ENCODE data around the gene GNG8.
A peak's percentile ranks its signal among the peaks of the same experiment; 100 is the strongest.
"Not testable (repeated sequence)": the region's sequence is repeated elsewhere in the genome, so short reads cannot be mapped to it uniquely, and the experiment has no call there.

The GNG8 gene

DNA sequence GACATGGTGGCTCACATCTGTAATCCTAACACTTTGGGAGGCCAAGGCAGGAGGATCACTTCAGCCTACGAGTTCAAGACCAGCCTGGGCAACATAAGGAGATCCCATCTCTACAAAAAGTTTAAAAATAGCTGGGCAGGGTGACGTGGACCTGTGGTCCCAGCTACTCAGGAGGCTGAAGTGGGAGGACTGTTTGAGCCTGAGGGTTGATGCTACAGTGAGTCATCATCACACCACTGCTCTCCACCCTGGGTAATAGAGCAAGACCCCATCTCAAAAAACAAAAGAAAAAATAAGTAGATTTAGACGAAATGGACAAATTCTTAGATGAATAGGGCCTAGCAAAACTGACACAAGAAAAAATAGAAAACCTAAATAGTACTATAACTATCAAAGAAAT lies 10.4 kb upstream of the GNG8 start:
- DNase-seq (ENCODE audit: low read depth): no peak

DNA sequence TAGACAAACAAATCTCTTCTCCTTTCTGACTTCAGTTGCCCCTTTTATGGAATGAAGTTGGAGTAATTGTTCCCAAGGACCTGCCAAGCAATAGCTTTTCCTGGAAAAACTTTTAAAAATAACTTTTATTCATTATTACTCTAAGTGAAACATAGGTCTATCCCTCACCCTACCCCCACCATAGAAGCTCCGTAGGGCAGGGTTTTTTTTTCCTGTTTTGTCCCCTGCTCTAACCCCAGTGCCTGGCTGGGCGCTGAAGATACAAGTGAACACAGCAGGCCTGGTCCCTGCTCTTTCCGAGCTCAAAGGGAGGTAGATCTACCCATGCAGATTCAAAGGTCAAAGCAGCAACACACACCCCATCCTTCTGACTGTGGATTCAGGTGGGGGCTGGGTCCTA lies 8.7 kb upstream of the GNG8 start:
- no peak for DNase-seq (ENCODE audit: low read depth)

DNA sequence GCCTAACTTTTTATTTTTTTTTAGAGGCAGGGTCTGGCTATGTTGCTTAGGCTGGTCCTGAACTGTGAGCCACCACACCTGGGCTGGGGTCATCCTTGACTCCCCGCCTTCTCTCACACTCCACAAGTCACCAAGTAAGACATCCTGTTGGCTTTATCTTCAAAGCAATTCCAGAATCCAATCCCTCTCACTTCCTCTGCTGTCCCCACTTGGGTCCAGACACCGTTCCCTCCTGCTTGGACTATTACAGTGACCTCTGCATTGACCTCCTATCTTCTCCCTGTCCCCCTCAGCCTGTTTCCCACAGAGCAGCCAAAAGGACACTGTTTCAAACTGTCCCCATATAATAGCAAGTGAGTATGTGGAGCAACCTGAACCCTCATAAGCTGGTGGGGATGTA lies 4.7 kb upstream of the GNG8 start:
- DNase-seq (ENCODE audit: low read depth): no peak

DNA sequence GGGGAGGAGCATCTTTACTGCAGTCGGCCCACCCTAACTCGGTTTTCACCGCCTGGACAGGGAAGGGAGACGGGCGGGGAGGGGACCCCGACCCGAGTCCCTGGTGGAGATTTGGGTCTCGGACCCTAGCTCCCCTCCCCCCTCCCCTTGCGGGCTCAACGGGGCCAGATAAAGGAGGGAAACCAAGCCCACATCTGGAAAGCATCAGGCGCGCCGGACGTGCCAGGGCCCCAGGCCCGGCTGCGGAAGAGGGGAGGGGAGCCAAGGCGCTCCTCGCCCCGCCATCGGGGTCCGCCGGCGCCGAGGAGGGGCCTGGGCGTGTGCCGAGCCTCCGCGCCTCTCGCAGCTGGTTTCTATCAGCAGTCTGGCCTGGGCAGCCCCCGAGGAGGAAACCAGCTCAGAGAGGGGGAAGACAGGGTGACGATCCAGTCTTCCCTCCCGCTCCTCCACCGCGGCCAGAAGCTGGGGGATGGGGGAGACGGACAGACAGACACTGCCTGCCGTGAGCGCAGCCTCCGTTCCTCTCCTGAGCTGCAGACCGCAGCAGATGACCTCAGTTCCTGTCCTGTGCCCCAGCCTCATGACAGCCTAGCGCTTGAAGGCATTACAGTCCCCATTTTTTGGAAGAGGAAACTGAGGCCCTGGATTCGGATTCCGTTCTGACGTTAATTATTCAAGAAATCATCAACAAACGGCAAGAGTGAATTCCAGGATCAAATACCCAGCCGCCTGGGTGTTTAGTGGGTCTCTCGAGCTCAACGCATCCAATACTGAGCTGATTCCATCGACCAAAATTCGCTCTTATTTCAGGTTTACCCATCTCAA lies 3.6 kb upstream of the GNG8 start:
- DNase-seq (ENCODE audit: low read depth): peak; percentile 54

DNA sequence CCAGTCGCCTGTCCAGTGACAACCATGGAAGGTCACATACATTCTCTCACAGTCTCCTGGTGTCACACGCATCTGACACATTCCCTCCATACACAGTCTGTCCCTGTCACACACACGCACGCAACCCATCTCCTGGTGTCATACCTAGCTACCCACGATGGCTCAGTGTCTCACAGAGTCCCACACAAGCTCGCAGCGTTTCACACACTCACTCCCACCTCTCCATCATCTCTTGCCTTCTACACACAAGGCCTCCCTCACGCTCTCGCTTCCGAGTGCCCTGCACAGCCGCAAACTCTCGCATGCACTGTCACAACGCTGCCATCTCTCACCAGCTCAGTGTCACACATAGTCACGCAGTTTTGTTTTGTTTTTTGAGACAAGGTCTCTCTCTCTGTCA lies 1.2 kb upstream of the GNG8 start:
- no peak for DNase-seq (ENCODE audit: low read depth)

DNA sequence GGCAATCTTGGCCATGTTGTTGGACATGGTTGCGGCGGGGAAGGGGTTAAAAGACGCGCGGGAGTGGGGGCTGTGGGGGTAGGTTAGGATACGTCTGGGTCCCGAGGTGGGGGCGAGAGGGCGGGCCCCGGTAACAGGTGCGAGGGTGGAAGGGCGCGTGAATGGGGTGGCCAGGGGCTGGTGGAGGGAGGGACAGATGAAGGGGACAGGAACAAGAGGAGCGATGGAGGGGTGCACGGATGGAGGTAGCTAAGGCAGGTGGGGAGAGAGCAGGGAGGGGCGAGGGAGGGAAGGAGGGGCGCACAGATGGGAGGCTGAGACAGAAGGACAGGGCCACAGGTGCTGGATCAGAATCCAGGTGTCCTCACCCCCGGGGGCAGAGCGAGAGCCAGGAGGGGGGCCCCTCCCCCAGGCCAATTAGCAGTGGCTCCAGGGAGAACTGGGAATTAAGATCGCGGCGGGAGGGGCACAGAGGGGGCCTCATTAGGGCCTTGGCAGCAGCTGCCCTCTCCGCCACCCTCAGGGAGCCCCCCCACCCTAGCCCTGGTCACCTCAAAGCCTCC lies 1.3 kb downstream of the GNG8 start:
- no peak for DNase-seq (ENCODE audit: low read depth)

DNA sequence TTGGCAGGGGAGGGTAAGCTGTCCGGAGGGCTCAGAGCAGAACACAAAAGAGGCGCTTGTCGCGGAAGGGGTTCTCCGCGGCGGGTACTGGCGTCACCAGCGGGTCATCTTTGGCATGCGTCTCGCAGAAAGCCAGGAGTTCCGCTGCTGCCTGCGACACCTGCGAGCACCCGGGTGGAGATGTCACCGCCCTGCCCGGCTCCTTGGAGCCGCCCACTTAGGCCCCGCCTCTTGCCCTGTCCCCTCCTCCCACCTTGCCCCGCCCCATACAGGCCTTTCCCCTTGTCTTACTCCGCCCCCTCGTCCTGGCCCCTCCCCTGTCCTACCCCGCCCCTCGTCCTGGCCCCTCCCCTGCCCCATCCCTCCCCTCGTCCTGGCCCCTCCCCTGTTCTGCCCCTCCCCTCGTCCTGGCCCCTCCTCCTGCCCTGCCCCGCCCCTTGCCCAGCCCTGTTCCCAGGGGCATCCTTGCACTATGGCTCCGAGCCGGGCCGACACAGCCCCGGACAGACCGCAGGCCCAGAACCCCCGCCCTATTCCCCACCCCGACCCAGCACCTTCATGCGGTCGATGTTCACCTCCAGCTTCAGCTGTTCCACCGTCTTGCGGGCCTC lies 1.9 kb downstream of the GNG8 start:
- peak; percentile 87 for DNase-seq (ENCODE audit: low read depth)

DNA sequence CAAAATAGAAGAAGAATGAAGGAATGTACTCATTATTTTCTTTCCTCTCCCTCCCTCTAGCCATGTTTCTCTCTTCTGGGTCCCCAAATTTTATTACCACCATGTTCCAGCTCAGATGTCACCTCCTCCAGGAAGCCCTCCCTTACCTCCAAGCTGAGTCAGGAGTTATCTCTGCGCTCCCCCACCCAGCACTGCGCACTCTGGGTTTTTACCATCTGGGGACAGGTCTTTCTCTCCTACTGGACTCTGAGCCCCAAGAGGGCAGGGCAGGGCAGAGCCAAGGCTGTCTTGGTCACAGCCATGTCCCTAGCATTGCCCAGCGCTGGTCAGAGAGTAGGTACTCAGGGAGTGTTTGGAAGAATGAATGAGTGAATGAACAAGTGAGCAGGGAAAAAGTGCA lies 2.9 kb downstream of the GNG8 start:
- no peak for DNase-seq (ENCODE audit: low read depth)

DNA sequence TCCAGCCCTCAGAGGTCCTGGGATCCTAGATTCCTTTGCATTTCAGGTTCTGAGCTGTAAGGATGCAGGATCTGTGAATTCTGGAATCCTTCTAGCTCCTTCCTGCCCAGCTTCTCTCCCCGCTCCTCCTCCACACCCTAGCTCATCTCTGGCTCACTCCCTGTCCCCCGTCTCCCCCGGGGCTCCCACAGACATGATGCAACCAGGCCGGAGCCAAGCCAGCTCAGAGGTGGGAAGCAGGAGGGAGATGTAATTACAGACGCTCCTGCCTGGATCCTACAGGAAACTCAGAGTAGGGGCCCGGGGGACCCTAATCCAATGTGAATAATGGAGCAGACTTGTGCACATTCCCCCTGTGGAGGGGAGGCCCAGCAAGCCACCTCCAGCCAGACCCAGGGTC lies 4.5 kb downstream of the GNG8 start:
- DNase-seq (ENCODE audit: low read depth): peak; percentile 73

DNA sequence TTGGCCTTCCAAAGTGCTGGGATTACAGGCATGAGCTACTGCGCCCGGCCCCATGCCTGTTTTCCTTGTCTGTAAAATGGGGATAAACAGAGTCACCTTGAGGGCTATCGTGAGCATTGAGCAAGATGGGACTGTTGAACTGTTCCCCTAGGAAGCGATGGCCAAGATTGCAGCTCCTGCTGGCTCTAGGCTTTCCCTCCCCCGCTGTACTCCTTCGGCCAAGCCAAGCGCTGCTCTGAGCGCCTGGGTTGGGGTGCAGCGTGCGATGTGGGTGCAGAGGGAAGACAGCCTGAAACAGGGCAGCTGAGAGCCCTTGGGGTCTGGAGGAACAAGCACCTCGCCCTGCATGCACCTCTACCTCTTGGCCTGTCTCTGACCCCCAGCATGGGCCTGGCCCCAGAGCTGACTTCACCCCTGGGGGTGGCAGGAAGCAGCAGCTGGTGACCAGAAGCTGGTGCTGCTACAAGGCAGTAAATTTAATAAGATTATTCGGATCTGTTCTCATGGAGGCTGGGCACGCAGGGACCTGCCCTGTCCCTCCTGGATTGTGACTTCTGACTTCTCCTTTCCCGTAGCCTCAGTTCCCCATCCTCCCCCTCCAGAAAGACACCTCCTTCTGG lies 5.3 kb downstream of the GNG8 start:
- no peak for DNase-seq (ENCODE audit: low read depth)

DNA sequence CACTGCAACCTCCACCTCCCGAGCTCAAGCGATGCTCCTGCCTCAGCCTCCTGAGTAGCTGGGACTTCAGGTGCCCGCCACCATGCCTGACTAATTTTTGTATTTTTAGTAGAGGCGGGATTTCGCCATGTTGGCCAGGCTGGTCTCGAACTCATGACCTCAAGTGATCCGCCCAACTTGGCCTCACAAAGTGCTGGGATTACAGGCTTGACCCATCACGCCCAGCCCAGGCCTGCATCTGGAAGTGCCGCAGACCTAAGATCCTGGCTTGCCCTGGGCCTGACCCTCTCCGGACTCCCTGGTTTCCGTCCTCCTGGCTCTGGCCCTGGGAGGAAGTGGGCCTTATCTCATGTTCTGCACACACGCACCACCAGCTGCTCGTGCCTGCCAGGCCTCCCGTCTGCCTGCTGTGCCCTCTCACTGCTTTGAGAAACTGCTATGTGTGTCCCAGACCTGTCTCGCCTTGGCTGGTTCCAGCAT lies 6.4 kb downstream of the GNG8 start:
- DNase-seq (ENCODE audit: low read depth): no peak

DNA sequence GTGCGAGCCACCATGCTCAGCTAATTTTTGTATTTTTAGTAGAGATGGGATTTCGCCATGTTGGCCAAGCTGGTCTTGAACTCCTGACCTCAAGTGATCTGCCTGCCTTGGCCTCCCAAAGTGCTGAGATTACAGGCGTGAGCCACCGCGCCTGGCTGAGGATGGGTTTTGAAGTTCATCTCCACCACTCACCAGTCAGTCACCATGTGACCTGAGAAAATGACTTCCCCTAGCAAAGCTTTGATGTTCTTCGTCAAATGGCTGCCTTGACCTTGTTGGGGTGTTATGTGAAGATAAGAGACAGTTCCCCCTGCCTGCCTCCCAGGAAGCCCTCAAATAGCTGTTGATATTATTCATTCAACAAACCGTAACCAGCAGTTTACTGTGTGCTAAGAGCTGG lies 7.0 kb downstream of the GNG8 start:
- DNase-seq (ENCODE audit: low read depth): not testable (repeated sequence)

DNA sequence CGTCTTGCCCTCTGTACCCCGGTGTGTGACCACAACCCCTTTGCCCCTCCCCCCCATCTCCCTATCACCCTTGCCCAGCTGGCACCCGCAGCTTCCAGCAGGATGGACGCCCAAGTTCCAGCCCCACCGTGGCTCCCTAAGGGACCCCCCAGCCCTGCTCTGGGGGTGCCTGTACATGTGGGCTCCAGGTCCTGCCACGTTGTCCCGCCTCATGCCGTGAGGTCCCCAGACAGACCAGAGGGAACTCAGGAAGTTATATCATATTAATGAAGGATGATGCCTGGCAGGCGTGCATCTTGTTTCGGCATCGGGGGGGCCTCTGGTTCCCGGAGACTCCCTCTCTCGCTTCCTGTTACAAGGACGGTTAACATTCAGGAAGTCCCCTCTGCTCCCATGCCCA lies 9.6 kb downstream of the GNG8 start:
- DNase-seq (ENCODE audit: low read depth): no peak

DNA sequence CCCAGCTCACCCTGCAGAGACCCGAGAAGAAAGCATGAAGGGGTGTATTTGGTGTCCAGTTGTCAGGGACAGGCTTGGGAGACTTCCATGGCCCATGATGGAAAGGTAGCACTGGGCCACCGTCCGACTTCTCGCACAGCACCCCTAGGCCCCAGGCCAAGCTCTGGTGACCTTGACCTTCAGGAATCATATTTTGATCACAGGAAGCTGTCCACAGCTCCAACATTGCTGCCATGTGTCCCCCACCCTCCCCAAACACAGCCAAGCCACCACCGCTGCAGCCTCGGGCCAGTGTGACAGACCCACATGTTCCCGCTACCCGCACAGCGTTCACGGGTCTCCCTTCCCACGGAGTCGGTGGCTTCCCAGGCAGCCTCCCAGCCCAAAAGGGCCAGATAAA lies 10.3 kb downstream of the GNG8 start:
- DNase-seq (ENCODE audit: low read depth): no peak

DNA sequence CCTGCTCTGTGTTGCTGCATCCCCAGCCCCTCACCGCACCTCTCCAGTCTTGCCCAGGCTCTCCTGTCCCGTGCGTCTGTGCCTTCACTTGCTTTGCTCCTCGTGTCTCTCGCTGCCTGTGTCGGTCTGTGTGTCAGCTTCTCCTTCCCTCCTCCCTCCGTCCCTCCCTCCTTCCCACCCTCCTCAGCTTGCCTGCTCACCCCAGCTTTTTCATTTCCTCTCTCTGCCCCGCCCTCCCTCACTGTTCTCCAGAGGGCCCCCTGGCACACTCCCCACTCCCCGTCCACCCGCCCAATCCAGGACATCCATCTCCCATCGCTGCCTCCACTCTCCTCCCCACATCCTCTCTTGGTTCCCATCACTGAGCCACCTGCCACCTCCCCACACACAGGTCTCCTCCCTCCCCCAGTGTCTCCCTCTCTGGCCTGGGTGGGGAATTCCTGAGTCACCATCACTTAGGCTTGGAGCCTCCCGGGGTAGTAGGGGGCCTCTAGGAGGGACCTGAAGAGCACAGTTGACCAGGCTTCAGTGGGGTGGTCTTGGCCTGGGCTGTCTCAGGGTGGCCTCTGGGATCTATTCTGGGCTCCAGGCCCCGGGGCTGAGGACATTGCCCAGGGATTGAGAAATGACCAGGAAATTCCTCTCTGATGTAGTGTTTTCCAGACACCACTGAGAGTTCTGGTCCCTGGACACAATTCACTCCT lies 10.9 kb downstream of the GNG8 start, which contains the start of gene PTGIR:
PTGIR (minus strand) TSS at position 132 of the 704 bp plus-strand sequence. CDS start 864 bp downstream, outside the sequence.
- peak; percentile 59 for DNase-seq (ENCODE audit: low read depth)

DNA sequence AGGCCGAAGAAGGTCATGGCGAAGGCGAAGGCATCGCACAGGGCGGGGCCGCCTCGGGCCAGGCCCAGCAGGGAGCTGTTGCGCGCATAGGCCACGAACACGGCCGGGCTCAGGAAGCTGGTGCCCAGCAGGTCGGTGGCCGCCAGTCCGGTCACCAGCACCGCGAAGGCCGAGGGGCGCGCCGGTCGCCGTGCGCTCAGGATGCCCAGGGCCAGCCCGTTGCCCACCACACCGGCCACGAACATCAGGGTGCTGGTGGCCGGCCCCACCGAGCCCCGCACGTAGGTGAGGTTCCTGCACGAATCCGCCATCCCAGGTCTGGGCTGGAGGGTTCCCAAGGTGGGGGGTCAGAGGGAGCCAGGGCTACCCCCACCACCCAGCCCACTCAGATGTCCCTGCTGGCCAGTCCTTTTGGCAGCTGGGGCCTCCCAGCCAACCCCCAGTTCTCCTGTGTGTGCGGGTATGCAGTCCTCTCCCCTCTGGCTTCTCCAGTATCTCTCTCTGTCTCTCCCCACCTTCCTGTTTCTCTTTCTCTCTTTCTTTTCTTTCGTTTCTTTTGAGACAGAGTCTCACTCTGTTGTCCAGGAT lies 12.0 kb downstream of the GNG8 start:
- DNase-seq (ENCODE audit: low read depth): no peak

DNA sequence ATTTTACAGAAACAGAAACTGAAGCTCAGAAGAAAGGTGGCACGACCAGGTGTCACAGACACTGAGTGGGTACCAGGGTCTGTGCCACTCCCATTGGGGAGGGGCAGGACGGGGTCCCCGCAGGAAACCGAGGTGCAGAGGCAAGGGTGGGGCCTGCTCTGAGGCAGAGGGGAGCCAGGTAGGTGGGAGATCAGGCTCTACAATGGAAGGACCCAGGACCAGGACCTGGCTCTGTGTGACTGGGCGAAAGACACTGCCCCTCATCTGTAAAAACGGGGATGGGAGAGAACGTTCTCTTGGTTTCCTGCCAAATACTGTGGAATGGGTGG lies 13.9 kb downstream of the GNG8 start:
- no peak for DNase-seq (ENCODE audit: low read depth)

DNA sequence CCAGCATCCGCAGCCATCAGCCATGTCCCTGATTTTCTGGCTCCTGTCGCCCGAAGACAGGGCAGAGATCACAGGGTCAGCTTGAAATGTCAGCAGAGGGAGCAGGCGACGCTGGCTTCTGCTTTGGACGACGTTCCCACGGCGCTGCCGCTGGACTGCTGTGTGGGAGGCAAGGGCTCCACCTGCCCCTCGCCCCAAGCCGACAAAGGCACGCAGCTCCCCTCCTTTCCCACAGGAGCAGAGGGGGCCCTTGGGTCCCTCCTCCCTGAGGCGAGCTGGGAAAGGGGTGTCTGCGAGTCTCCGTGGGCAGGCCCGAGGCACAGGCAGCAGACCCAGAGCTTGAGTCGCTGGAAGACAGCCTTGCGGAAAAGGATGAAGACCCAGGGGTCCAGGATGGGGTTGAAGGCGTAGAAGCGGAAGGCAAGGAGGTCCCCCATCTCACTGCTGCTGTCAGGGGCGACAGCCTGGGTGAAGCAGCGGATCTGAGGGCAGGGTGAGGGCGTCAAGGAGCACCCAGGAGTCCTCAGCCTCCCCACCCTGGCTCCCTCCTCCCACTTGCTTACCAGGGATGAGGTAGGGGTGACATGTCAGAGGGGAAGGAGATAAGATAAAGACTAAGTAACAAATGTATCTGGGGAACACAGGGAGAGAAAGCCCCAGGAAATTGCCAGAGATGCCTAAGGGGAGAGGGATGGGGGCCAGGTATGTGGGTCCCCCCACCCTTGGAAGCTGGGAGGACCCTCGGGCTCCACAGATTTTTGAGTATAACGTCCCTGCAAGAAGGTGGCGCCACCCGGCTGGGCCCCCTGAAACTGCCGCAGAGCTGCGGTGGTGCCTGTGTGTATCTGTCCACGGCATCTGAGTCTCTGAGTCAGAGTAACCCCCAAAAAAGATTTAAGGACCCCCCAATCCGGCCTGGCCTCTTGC lies 14.5 kb downstream of the GNG8 start:
- DNase-seq (ENCODE audit: low read depth): no peak

DNA sequence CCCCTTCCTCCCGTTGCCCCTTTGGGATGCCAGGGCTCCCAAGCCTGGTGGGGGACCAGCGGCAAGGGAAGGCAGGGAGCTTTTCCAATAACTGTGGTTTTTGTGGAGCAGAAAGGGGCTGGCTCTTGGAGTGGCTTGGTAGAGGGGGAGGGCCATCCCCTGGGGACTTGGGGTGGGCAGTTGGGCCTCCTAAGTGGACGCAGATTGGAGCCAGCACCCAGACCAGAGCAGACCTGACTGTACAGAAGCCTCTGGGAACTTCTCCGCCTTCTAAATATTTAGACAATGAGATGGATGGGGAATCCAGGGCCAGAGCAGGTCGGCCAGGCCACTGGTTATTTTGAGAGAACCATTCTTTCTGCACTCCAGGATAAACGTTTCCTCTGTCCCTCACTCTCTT lies 15.3 kb downstream of the GNG8 start:
- DNase-seq (ENCODE audit: low read depth): no peak

DNA sequence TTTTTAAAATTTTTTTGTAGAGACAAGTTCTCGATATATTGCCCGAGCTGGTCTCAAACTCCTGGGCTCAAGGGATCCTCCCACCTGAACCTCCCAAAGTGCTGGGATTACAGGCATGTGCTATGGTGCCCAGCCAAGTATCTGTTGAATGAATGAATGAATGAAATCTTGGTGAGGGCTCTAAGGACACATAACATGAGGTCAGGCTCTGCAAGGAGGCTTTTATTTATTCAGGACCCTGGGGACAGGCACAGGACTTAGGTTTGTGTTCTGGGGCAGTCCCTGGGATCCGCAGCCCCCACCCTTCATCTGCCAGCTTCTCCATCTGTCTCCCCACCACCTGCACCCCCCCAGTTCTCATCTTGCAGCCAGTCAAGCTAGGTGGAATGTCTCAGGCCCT lies 15.7 kb downstream of the GNG8 start:
- DNase-seq (ENCODE audit: low read depth): no peak
